Keratinocyte (primary cell): ENCODE results near the gene MINK1.

Source experiments
- CTCF ChIP-seq, 3 experiments: IDR thresholded peaks in 1 of 3; conservative IDR thresholded peaks in 1 of 3; optimal IDR thresholded peaks in 1 of 3; 2 replicates in 2 of 3; 3 replicates in 1 of 3; pipeline versions ENCODE3 to v1.5.1; 2011; ENCODE audit warnings: low read length in 3 of 3, mild to moderate bottlenecking in 3 of 3, moderate library complexity in 2 of 3, control low read depth in 1 of 3, inconsistent platforms in 1 of 3; ENCODE audit not compliant: insufficient read depth in 2 of 3; ENCODE audit errors: extremely low read depth in 1 of 3
- EZH2 ChIP-seq: IDR thresholded peaks from one replicate; pipeline ENCODE4 v1.6.1; 2012; ENCODE audit warnings: inconsistent platforms, mild to moderate bottlenecking, low read length, moderate library complexity

GRCh38 chr17:4872786-4873185 lies 39.6 kb downstream of the MINK1 start:
- TF ChIP-seq CTCF (optimal IDR thresholded peaks at IDR 0.05 in 1 of 3, IDR thresholded peaks at IDR 0.05 in 1 of 3, conservative IDR thresholded peaks at IDR 0.05 in 1 of 3; ENCODE audit: extremely low read depth in 1 of 3, insufficient read depth in 2 of 3, low read length in 3 of 3) (no peak), EZH2 (no peak)
